ENCODE measurements around the gene SOX13. TPM values are rescaled to one million over a fixed set of nuclear protein-coding genes. Genes with fewer than 3 reads are reported as not detected.

SOX13 gene
- total RNA-seq, 1 experiment from 2014 or later, result 31.5 TPM

DNA sequence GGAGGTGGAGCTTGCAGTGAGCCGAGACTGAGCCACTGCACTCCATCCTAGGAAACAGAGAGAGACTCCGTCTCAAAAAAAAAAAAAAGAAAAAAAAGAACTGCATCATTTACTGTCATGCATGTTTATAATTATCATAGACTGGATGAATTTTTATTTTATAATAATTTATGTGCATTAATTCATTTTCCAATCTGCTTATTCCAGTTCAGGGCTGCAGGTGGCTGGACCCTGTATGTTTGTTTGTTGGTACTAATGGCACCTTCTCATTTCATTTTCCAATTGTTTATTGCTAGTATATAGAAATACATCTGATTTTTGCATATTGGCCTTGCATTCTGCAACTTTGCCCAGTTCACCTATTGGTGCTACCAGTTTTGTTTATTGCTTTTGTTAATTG, 19.0 kb upstream of the SOX13 start:
- no peaks in the 10 kb centered on the region for H3K27me3 ChIP-seq (replicated peaks; ENCODE audit: control insufficient read depth, insufficient read depth, low read length)
- POLR2A ChIA-PET, result no interaction called here
- TF ChIP-seq, protein P1, sequence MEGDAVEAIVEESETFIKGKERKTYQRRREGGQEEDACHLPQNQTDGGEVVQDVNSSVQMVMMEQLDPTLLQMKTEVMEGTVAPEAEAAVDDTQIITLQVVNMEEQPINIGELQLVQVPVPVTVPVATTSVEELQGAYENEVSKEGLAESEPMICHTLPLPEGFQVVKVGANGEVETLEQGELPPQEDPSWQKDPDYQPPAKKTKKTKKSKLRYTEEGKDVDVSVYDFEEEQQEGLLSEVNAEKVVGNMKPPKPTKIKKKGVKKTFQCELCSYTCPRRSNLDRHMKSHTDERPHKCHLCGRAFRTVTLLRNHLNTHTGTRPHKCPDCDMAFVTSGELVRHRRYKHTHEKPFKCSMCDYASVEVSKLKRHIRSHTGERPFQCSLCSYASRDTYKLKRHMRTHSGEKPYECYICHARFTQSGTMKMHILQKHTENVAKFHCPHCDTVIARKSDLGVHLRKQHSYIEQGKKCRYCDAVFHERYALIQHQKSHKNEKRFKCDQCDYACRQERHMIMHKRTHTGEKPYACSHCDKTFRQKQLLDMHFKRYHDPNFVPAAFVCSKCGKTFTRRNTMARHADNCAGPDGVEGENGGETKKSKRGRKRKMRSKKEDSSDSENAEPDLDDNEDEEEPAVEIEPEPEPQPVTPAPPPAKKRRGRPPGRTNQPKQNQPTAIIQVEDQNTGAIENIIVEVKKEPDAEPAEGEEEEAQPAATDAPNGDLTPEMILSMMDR (IDR thresholded peaks at IDR 0.05; ENCODE audit: insufficient read depth in 1 of 2, low read depth in 1 of 2, low read length in 1 of 2, severe bottlenecking in 1 of 2, unreplicated experiment in 1 of 2), result no peak
- Mint-ChIP-seq H3K9me3 (ENCODE audit: unreplicated experiment) (no peaks in the 10 kb centered on the region), H3K27me3 (ENCODE audit: insufficient read depth, unreplicated experiment) (no peaks in the 10 kb centered on the region), H3K4me1 (ENCODE audit: low read depth, unreplicated experiment) (no peaks in the 10 kb centered on the region), H3K36me3 (ENCODE audit: insufficient read depth, unreplicated experiment) (no peaks in the 10 kb centered on the region), H3K27ac (ENCODE audit: unreplicated experiment) (no peak overlapping the region), H3K4me3 (ENCODE audit: unreplicated experiment) (no peak overlapping the region)
- H3K4me3 ChIP-seq (ENCODE audit: low read depth, low read length), result no peak overlapping the region
- intact Hi-C loops (cut with micrococcal nuclease; ENCODE audit: unreplicated experiment), result no loop called here
- CTCF ChIA-PET, result no interaction called here
- no TSS peak for BruUV-seq (replicated peaks)
- H3K36me3 ChIP-seq (ENCODE audit: control insufficient read depth, insufficient read depth, low read length), result no peaks in the 10 kb centered on the region
- no peaks in the 10 kb centered on the region for H3K9me3 ChIP-seq
- no peak for DNase-seq
- no peaks in the 10 kb centered on the region for H3K4me1 ChIP-seq

GRCh38 chr1:204059970-204060369, 12.9 kb upstream of the SOX13 start:
- ChIA-PET CTCF (interaction anchor here (0.6 to 0.7 kb wide), 3 partner anchors 18 to 224 kb away, joined by 3 to 6 read pairs (median 4); no protein-coding TSS in a partner anchor), POLR2A (no interaction called here)

DNA sequence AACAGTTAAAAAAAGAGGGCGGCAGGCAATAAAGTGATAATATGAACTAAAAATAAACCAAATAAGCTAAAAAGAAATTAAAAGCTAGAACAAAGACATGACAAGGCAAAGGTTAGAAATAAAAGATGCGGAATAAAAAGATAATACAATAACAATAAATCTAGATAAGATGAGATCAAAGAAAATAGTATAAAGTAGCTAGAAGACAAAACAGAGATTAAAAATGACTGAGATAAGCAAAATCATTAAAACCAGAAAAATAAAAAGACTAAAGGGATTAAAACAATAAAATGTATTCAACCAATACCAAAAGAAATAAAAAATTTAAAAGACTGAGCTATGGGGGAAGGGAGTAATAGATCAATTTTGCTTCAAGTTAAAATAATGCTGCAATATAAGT, 10.8 kb upstream of the SOX13 start:
- Histone ChIP-seq H3K27me3 (replicated peaks; ENCODE audit: control insufficient read depth, insufficient read depth, low read length) (no peaks in the 10 kb centered on the region), H3K4me1 (no peaks in the 10 kb centered on the region), H3K4me3 (ENCODE audit: low read depth, low read length) (no peak overlapping the region), H3K9me3 (no peaks in the 10 kb centered on the region), H3K36me3 (ENCODE audit: control insufficient read depth, insufficient read depth, low read length) (no peaks in the 10 kb centered on the region)
- no peak overlapping the region for H3K27ac Mint-ChIP-seq (ENCODE audit: unreplicated experiment)
- H3K36me3 Mint-ChIP-seq (ENCODE audit: insufficient read depth, unreplicated experiment), result no peaks in the 10 kb centered on the region
- no peak overlapping the region for H3K4me3 Mint-ChIP-seq (ENCODE audit: unreplicated experiment)
- H3K9me3 Mint-ChIP-seq (ENCODE audit: unreplicated experiment), result no peaks in the 10 kb centered on the region
- no peak for DNase-seq
- no TSS peak for BruUV-seq (replicated peaks)
- TF ChIP-seq, protein P1 (IDR thresholded peaks at IDR 0.05; ENCODE audit: insufficient read depth in 1 of 2, low read depth in 1 of 2, low read length in 1 of 2, severe bottlenecking in 1 of 2, unreplicated experiment in 1 of 2), result no peak
- ChIA-PET POLR2A (no interaction called here), CTCF (no interaction called here)
- peaks cover 5% of the 10 kb centered on the region for H3K4me1 Mint-ChIP-seq (ENCODE audit: low read depth, unreplicated experiment)
- no peaks in the 10 kb centered on the region for H3K27me3 Mint-ChIP-seq (ENCODE audit: insufficient read depth, unreplicated experiment)
- intact Hi-C loops (cut with micrococcal nuclease; ENCODE audit: unreplicated experiment), result no loop called here

More at GRCh38 chr1:204059970-204060369, 12.9 kb upstream of the SOX13 start:
- no peaks in the 10 kb centered on the region for H3K36me3 ChIP-seq (ENCODE audit: control insufficient read depth, insufficient read depth, low read length)
- Mint-ChIP-seq H3K4me1 (ENCODE audit: low read depth, unreplicated experiment) (peaks cover 5% of the 10 kb centered on the region), H3K27ac (ENCODE audit: unreplicated experiment) (no peak overlapping the region), H3K27me3 (ENCODE audit: insufficient read depth, unreplicated experiment) (no peaks in the 10 kb centered on the region), H3K36me3 (ENCODE audit: insufficient read depth, unreplicated experiment) (no peaks in the 10 kb centered on the region), H3K9me3 (ENCODE audit: unreplicated experiment) (no peaks in the 10 kb centered on the region), H3K4me3 (ENCODE audit: unreplicated experiment) (no peak overlapping the region)
- H3K27me3 ChIP-seq (replicated peaks; ENCODE audit: control insufficient read depth, insufficient read depth, low read length), result no peaks in the 10 kb centered on the region
- no TSS peak for BruUV-seq (replicated peaks)
- no peak overlapping the region for H3K4me3 ChIP-seq (ENCODE audit: low read depth, low read length)
- H3K4me1 ChIP-seq, result no peaks in the 10 kb centered on the region
- intact Hi-C loops (cut with micrococcal nuclease; ENCODE audit: unreplicated experiment), result no loop called here
- no peaks in the 10 kb centered on the region for H3K9me3 ChIP-seq
- TF ChIP-seq, protein P1 (IDR thresholded peaks at IDR 0.05; ENCODE audit: insufficient read depth in 1 of 2, low read depth in 1 of 2, low read length in 1 of 2, severe bottlenecking in 1 of 2, unreplicated experiment in 1 of 2), result no peak
- no peak for DNase-seq
